GM19463 (cell line): ENCODE data around the gene POLA1.

ENCODE experiments used
- ATAC-seq: cut with Tn5 transposase; IDR thresholded peaks from one replicate; pipeline ENCODE4 v1.9.1; 2021; ENCODE audit warnings: mild to moderate bottlenecking, moderate library complexity; ENCODE audit not compliant: unreplicated experiment

Gene POLA1

GRCh38 chrX:24965372-24965771 is 271.7 kb downstream of the POLA1 start:
- no peak for ATAC-seq

GRCh38 chrX:24969812-24970211 is 276.1 kb downstream of the POLA1 start:
- ATAC-seq, result no peak

GRCh38 chrX:24979081-24979480 is 285.4 kb downstream of the POLA1 start:
- peak; percentile 58 for ATAC-seq

- ATAC-seq, result no peak
These were observed 287.3 kb downstream of the POLA1 start for GRCh38 chrX:24981030-24981429.

GRCh38 chrX:24982306-24982965 is 288.7 kb downstream of the POLA1 start:
- ATAC-seq, result no peak

- ATAC-seq, result no peak
These were observed 290.2 kb downstream of the POLA1 start for GRCh38 chrX:24983931-24984330.

GRCh38 chrX:24985120-24985519 is 291.4 kb downstream of the POLA1 start:
- no peak for ATAC-seq

- no peak for ATAC-seq
These were observed 294.0 kb downstream of the POLA1 start for GRCh38 chrX:24987731-24988130.

GRCh38 chrX:24988314-24988713 is 294.6 kb downstream of the POLA1 start:
- no peak for ATAC-seq

GRCh38 chrX:24990535-24990934 is 296.8 kb downstream of the POLA1 start:
- ATAC-seq, result no peak

- ATAC-seq, result no peak
These were observed 300.2 kb downstream of the POLA1 start for GRCh38 chrX:24993879-24994278.

- ATAC-seq, result no peak
These were observed 302.5 kb downstream of the POLA1 start for GRCh38 chrX:24996096-24996709.

GRCh38 chrX:24999511-24999910 is 305.8 kb downstream of the POLA1 start:
- ATAC-seq, result no peak

GRCh38 chrX:25001808-25002660 is 308.3 kb downstream of the POLA1 start:
- no peak for ATAC-seq

GRCh38 chrX:25002661-25003020 is 308.9 kb downstream of the POLA1 start:
- no peak for ATAC-seq

GRCh38 chrX:25003066-25003849 is 309.5 kb downstream of the POLA1 start:
- ATAC-seq, result no peak

- no peak for ATAC-seq
These were observed 310.3 kb downstream of the POLA1 start for GRCh38 chrX:25004040-25004439.

- ATAC-seq, result no peak
These were observed 310.8 kb downstream of the POLA1 start for GRCh38 chrX:25004485-25005032.

GRCh38 chrX:25005034-25005381 is 311.3 kb downstream of the POLA1 start:
- no peak for ATAC-seq

GRCh38 chrX:25005382-25006185 is 311.9 kb downstream of the POLA1 start:
- no peak for ATAC-seq
